Hematopoietic multipotent progenitor cell treated with erythropoietin and hydrocortisone succinate and interleukin-3 and kit ligand, for 15 days (in vitro differentiated cells): ENCODE measurements around the gene HBS1L.

ENCODE experiments used
- DNase-seq: peaks from one replicate; pipeline ENCODE4 v3.0.0-alpha.2; 2015; ENCODE audit warnings: low spot score

HBS1L gene

DNA sequence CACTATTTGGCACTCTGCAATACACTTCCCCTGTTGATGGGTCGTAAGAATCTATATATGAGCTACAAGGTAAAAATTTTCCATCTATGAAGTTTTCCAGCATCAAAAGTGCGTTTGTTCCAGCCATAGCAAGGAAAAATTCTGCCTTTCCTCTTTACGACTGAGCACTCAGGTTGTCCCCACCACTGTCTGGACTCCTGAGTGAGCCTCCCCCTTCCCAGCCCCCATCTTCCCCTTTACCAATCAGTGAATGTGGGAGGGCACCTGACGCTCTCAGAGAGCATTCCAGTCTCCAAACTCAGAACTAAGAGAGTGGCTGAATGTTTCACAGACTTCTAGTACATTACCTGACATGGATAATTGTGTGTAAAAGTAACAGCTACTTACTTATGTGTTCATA is 104.7 kb downstream of the HBS1L start, which contains the start of gene ALDH8A1:
ALDH8A1 (minus strand) TSS at position 175 of the 400 bp plus-strand sequence; CDS start at position 127, 48 bp downstream.
- DNase-seq = no peak

GRCh38 chr6:134948691-134949090 is 105.9 kb downstream of the HBS1L start:
- no peak for DNase-seq

DNA sequence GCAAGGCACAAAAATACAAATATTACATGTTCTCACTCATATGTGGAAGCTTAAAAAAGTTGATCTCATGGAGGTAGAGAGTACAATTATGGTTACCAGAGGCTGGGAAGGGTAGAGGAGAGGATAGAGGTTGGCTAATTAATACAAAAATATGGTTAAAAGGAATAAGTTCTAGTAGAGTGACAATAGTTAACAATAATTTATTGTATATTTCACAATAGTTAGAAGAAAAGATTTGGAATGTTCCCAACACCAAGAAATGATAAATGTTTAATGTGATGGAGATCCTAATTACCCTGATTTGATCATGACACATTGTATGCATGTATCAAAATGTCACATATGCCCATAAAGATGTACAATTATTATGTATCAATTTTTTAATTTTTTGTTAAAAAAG is 106.5 kb downstream of the HBS1L start:
- no peak for DNase-seq

- DNase-seq = no peak
Observed at GRCh38 chr6:134945045-134945444, 109.6 kb downstream of the HBS1L start.

- no peak for DNase-seq
Observed at GRCh38 chr6:134943522-134944111, 111.0 kb downstream of the HBS1L start.

DNA sequence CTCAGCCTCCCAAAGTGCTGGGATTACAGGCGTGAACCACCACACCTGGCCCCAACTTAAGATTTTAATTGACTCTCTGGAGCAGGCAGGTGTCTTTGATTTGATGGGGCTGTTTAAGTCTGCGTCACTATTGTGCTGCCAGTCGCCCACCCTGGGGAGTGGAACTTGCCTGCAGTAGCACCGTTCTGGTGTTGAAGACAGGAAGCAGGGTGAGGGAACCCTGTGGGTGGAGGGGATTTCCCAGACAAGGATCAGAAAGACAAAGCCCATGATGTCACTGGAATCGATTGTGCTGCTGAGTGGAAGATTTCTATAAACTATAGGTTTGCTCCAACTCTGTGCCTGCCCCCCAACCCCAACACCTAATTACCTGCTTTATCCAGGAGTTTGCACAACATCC is 115.7 kb downstream of the HBS1L start:
- no peak for DNase-seq

GRCh38 chr6:134937426-134937825 is 117.2 kb downstream of the HBS1L start:
- no peak for DNase-seq

DNA sequence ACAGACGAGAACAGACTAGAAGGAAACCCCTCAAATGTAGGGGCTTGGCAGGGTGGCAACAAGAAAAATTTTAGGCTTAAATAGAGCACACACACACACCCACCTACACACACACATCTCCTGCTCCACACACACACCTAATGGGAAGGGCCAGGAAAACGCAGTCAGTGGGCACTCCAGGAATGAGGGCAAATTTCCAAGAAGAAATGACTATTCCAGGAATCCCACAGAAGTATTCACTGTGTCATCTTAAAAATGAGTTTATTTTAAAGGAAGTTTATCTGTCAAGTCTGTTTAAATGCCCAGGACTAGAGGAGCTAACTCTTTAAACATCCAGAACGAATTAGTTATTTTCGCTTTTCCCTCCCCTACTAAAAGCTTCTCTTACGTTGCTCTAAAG is 117.7 kb downstream of the HBS1L start:
- DNase-seq = no peak

GRCh38 chr6:134936476-134936875 is 118.1 kb downstream of the HBS1L start:
- DNase-seq = no peak

DNA sequence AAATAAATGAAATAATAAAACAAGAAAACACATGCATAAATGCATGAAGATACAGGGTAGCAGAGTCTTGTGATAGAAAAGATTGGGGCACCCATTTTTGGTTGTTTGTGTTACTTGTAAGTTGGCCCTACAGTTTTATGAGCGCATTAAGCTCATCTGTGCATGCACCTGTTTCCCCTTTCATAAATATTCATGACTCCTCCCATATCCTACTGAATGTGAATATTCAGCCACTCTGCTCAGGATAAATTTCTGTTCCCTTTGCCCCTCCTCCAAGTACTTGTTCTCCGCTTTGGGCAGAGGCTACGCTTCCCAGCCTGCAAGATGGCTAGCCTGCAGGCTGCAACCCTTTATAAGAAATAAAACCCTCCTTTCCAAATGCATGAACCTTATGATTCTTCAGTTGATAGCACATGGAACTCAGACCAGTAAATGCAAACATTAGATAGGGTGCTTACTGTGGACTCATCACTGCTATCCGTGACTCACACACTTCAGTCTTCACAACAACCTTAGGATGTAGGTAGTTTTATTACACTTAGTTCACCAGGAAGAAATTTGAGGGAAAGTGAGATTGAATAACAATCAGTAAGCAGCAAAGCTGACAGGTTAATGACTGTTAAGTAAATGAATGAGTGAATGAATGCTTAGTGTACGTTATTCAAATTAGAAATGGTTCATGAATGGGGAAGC is 119.7 kb downstream of the HBS1L start:
- no peak for DNase-seq

GRCh38 chr6:134932535-134933470 is 121.8 kb downstream of the HBS1L start:
- no peak for DNase-seq

GRCh38 chr6:134932098-134932497 is 122.5 kb downstream of the HBS1L start:
- DNase-seq = no peak

GRCh38 chr6:134930463-134930862 is 124.2 kb downstream of the HBS1L start:
- no peak for DNase-seq

- no peak for DNase-seq
Observed at GRCh38 chr6:134928151-134928900, 126.3 kb downstream of the HBS1L start.

- no peak for DNase-seq
Observed at GRCh38 chr6:134925800-134926199, 128.8 kb downstream of the HBS1L start.

DNA sequence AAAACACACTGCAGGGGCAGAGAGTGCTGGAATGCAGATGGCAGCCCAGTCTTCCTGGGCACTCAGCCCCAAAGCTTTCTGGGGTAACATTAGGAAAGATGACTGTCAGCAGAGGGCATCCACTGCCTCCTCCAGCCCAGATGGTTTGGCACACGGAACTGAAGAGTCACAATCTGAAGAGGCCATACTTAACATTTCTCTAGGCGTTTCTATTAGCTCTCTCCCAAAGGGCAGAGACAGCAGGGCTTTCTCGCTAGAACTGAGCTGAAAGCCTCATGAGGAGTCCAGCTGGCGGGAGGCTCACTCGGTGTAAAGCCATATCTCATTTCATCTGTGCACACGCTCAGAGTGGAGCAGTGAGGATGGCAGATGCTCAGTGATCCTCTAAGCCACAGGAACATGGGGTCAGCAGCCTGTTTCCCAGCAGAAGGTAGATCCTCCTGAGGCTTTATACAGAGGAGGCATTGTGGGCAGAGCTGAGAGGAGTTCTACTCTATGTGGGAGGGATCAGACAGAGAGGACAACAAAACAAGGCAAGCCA is 132.8 kb downstream of the HBS1L start:
- no peak for DNase-seq

- no peak for DNase-seq
Observed at GRCh38 chr6:134921276-134921675, 133.3 kb downstream of the HBS1L start.

DNA sequence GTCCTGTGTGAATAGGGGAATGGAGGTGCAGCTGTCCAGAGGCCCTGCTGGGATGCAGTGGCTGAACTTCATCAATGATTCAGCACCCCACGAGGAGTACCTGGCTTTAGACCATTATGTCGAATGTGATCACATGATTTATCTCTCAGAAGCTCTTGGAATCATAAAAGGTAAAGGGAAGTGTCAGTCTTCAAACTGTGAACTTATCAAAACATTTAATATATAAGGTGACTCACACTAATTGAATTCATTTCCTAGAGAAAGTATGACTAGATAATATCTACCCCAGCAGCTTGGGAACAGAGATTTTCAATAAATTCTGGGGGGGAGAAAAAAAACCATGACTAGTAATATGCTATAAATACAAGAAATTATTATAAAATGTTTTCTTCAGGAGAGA is 134.2 kb downstream of the HBS1L start:
- DNase-seq = no peak

DNA sequence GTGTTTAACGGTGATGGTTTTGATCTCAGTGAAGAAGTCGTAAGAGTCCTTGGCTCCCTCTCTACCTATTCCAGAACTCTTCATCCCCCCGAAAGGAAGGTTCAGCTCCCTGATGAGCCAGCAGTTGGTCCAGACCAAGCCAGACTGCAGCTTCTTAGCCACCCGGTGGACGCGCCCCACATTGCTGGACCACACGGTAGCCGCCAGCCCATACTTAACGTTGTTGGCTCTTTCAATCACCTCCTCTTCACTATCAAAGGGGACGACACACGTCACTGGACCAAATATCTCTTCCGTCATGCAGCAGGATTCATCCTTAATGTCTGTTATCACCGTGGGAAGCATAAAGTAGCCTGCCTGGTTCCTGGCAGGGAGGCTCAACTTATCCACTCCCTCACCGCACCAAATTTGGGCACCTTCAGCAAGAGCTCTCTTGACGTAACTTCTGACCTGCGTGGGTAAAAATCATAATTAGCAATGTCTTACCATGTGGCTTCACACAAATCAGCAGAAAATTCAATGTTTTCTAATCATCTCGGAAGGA is 136.1 kb downstream of the HBS1L start:
- no peak for DNase-seq

DNA sequence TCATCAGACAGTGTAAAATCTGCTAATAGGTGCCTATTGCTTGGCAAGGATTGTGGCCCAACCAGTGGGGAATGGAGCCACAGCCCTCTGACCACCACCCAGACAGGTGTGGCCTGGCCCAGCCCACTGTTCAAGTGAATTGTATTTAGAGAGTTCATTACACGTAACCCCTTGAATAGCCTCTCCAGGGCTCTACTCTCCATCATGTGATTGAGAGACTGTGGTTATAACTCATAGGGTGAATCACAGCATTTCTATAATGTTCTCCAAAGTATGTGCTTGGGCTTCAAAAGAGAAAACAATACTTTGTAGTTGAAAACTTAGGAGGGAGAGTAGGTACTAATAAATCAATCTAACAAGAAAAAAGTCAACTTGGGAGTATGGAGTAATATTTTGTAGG is 143.1 kb downstream of the HBS1L start:
- DNase-seq = no peak

DNA sequence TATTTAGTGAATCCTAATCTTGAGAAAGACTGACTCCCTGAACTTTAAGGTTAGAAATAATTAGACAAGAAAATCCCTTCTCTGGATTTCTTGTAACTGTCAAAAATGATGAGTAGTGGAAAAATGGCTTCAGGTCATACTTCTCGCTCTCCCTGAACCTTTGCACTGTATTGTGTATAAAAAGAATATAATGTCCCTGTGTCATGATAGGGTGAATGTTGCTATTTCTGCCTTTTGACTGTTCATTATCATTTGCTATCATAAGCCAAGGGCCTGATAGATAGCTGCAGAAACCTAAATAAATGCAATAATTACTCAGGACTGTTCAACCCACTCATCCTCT is 144.1 kb downstream of the HBS1L start:
- no peak for DNase-seq
